ENCODE results near the gene TRIM42. TPM values are rescaled to one million over a fixed set of nuclear protein-coding genes. Genes with fewer than 3 reads are reported as not detected.

The TRIM42 gene
- total RNA-seq, 1 experiment from 2014 or later: not detected

- TF ChIP-seq REST (IDR thresholded peaks at IDR 0.05; ENCODE audit: low read depth) (no peak), EGR1 (IDR thresholded peaks at IDR 0.05; ENCODE audit: low read depth) (no peak), POLR2AphosphoS5 (IDR thresholded peaks at IDR 0.05; ENCODE audit: low read depth, low read length) (no peak), CTCF (IDR thresholded peaks at IDR 0.05 in 2 of 3, conservative IDR thresholded peaks at IDR 0.05 in 1 of 3; ENCODE audit: borderline replicate concordance in 1 of 3, insufficient read depth in 1 of 3, low read depth in 2 of 3, low read length in 2 of 3) (no peak)
These were observed 48.2 kb downstream of the TRIM42 start (continued) for GRCh38 chr3:140726066-140726465.

- no peak overlapping the region for H3K27ac ChIP-seq (ENCODE audit: low read depth, low read length)
- no peaks in the 10 kb centered on the region for H4K20me1 ChIP-seq (ENCODE audit: insufficient read depth)
- no peak overlapping the region for H3K4me2 ChIP-seq (ENCODE audit: low read length)
- CTCF ChIA-PET: no interaction called here
- no peaks in the 10 kb centered on the region for H3K9me3 ChIP-seq (ENCODE audit: control insufficient read depth in 1 of 2, insufficient read depth in 1 of 2, low read depth in 1 of 2, low read length in 2 of 2)
- no peak for ATAC-seq
- no peak for DNase-seq (ENCODE audit: low read depth, low spot score)
- RAD21 ChIA-PET (ENCODE audit: low non-redundant PET in 1 of 2, low total read pairs in 2 of 2, uncharacterized antibody in 2 of 2, unreplicated experiment in 2 of 2): no interaction called here
- H3K9me2 ChIP-seq (ENCODE audit: insufficient read depth): no peaks in the 10 kb centered on the region
- BruUV-seq (replicated peaks): no TSS peak
- intact Hi-C loops (cut with micrococcal nuclease): no loop called here
- H3K4me3 ChIP-seq (replicated peaks in 1 of 2; ENCODE audit: low read depth in 1 of 2, low read length in 2 of 2): no peak overlapping the region
- H3K27me3 ChIP-seq (ENCODE audit: insufficient read depth, low read length): peaks cover 41% of the 10 kb centered on the region
- POLR2A ChIA-PET: no interaction called here
- H3K4me1 ChIP-seq (ENCODE audit: control insufficient read depth in 1 of 2, insufficient read depth in 2 of 2, low read length in 2 of 2): no peaks in the 10 kb centered on the region
- no peak overlapping the region for H3K9ac ChIP-seq (ENCODE audit: low read length)
- H3K79me2 ChIP-seq (ENCODE audit: insufficient read depth, low read length): no peaks in the 10 kb centered on the region
- no peaks in the 10 kb centered on the region for H3K36me3 ChIP-seq (ENCODE audit: control insufficient read depth in 1 of 2, insufficient read depth in 2 of 2, low read length in 2 of 2)
- no peak overlapping the region for H2AFZ ChIP-seq (ENCODE audit: low read depth, low read length, poor library complexity, severe bottlenecking)
- TF ChIP-seq SRF (IDR thresholded peaks at IDR 0.05; ENCODE audit: low read depth): no peak
- TF ChIP-seq TCF7L2 (IDR thresholded peaks at IDR 0.05; ENCODE audit: borderline replicate concordance, extremely low read depth, insufficient read depth, insufficient read length): no peak
- TF ChIP-seq FOSL1 (IDR thresholded peaks at IDR 0.05; ENCODE audit: low read depth): no peak
- no peak for TF ChIP-seq CEBPB (IDR thresholded peaks at IDR 0.05; ENCODE audit: low read depth)
- no peak for TF ChIP-seq ZNF274 (IDR thresholded peaks at IDR 0.05; ENCODE audit: low read depth, low read length)
- TF ChIP-seq POLR2AphosphoS5 (IDR thresholded peaks at IDR 0.05; ENCODE audit: low read depth, low read length): no peak
- no peak for TF ChIP-seq MAX (IDR thresholded peaks at IDR 0.05)
- no peak for TF ChIP-seq ATF3 (IDR thresholded peaks at IDR 0.05)
- no peak for TF ChIP-seq CBX3 (IDR thresholded peaks at IDR 0.05; ENCODE audit: low read depth)
- TF ChIP-seq JUND (IDR thresholded peaks at IDR 0.05): no peak
- TF ChIP-seq SIN3A (IDR thresholded peaks at IDR 0.05; ENCODE audit: low read depth): no peak
- no peak for TF ChIP-seq REST (IDR thresholded peaks at IDR 0.05; ENCODE audit: low read depth)
These were observed 50.0 kb downstream of the TRIM42 start for GRCh38 chr3:140727886-140728285.

Measured in HCT116 (cell line).